Gastroesophageal sphincter (tissue), 3 donors: ENCODE measurements around the gene PLA2G4B.

Experiments
- CTCF ChIP-seq, 4 experiments: fragments of 200-600 bp in 2 of 4; fragments of 450-650 bp in 2 of 4; sonication (generic) in 1 of 4; IDR thresholded peaks; one replicate each; pipeline ENCODE4 v1.5.1; 2017 to 2019; ENCODE audit warnings: antibody characterized with exemption in 4 of 4, mild to moderate bottlenecking in 2 of 4, moderate library complexity in 2 of 4
- EP300 ChIP-seq: sonication (generic); formaldehyde crosslinking; IDR thresholded peaks from one replicate; pipeline ENCODE4 v1.6.1; 2017; ENCODE audit warnings: antibody characterized with exemption, mild to moderate bottlenecking
- POLR2A ChIP-seq, 2 donors: fragments of 450-650 bp; IDR thresholded peaks; one replicate each; pipeline ENCODE4 v1.6.1; 2017; ENCODE audit warnings: antibody characterized with exemption in 2 of 2, mild to moderate bottlenecking in 2 of 2, moderate library complexity in 1 of 2
- POLR2AphosphoS5 ChIP-seq: sonication (generic); formaldehyde crosslinking; IDR thresholded peaks from one replicate; pipeline ENCODE4 v1.6.1; 2017; ENCODE audit warnings: antibody characterized with exemption

DNA sequence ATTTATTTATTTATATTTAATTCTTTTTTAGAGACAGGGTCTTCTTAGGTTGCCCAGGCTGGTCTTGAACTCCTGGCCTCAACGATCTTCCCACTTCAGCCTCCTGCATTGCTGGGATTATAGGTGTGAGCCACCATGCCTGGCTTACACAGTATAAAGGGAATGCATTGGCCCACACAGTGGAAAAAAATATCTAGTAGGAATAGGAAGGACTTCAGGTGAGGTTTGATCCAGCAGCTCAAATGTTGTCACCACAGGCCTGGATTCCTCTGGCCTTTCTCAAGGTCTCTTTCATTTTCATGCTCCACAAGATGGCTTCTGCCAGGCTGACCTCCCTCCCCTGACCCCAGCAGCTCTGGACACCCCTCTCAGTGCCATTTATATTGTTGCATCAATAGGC, 57.3 kb downstream of the PLA2G4B start:
- TF ChIP-seq CTCF (IDR thresholded peaks at IDR 0.05) (no peak), EP300 (no peak), POLR2A (IDR thresholded peaks at IDR 0.05) (no peak), POLR2AphosphoS5 (no peak)
